ENCODE measurements around the gene MFSD11.

DNA sequence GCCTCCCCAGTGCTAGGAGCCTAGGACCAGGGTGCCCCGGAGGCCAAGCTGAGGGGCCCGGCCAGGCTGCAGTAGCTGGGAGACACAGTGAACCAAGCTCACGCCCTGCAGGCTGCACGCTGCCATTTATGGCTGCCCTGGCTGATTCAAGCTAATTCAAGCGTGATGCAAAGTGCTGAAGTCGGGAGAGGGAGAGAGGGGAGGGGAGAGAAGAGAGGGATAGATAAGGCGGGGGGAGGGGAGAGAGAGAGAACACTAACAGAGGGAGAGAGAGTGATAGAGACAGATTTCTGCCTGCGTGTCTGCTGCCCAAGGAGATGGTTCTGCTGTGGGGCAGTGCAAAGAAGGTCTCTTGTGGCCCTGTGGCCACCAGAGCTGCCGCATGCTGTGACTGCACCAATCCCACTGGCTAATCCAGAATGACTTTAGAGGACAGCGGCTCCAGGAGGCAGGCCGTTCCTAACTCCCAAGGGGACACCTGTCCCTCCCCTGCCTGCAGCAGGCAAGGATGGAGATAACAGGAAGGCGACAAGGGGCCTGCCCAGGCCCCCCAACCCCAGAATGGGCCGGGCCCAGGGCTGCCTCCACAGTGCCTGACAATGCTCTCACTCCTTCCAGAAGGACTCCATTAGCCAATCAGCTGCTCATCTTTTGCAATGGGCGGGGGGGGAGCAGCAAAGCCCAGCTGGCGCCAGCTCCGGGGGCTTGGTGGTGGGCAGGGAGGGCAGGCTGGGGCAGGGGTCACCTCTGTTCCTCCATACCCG is 40.0 kb upstream of the MFSD11 start:
- TF ChIP-seq, protein P1, sequence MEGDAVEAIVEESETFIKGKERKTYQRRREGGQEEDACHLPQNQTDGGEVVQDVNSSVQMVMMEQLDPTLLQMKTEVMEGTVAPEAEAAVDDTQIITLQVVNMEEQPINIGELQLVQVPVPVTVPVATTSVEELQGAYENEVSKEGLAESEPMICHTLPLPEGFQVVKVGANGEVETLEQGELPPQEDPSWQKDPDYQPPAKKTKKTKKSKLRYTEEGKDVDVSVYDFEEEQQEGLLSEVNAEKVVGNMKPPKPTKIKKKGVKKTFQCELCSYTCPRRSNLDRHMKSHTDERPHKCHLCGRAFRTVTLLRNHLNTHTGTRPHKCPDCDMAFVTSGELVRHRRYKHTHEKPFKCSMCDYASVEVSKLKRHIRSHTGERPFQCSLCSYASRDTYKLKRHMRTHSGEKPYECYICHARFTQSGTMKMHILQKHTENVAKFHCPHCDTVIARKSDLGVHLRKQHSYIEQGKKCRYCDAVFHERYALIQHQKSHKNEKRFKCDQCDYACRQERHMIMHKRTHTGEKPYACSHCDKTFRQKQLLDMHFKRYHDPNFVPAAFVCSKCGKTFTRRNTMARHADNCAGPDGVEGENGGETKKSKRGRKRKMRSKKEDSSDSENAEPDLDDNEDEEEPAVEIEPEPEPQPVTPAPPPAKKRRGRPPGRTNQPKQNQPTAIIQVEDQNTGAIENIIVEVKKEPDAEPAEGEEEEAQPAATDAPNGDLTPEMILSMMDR (IDR thresholded peaks at IDR 0.05; ENCODE audit: insufficient read depth, low read length), result no peak
- no peak for TF ChIP-seq POLR2AphosphoS5 (IDR thresholded peaks at IDR 0.05; ENCODE audit: low read depth)

All from HL-60 (cell line).